Lower leg skin (tissue), 3 donors: Measurements from ENCODE around the gene DAP.
"Not testable (repeated sequence)": the region's sequence is repeated elsewhere in the genome, so short reads cannot be mapped to it uniquely, and the experiment has no call there.

Experiments
- POLR2A ChIP-seq, 2 donors: fragments of 450-650 bp; IDR thresholded peaks; one replicate each; pipeline ENCODE4 v1.6.1; 2016 to 2017; ENCODE audit warnings: antibody characterized with exemption in 2 of 2, mild to moderate bottlenecking in 1 of 2, moderate library complexity in 1 of 2
- TF ChIP-seq, protein P1 (sequence below), 3 donors: fragments of 450-650 bp; IDR thresholded peaks; one replicate each; pipeline ENCODE4 v1.5.1; 2016; ENCODE audit warnings: antibody characterized with exemption in 3 of 3, mild to moderate bottlenecking in 3 of 3, moderate library complexity in 2 of 3

DNA sequence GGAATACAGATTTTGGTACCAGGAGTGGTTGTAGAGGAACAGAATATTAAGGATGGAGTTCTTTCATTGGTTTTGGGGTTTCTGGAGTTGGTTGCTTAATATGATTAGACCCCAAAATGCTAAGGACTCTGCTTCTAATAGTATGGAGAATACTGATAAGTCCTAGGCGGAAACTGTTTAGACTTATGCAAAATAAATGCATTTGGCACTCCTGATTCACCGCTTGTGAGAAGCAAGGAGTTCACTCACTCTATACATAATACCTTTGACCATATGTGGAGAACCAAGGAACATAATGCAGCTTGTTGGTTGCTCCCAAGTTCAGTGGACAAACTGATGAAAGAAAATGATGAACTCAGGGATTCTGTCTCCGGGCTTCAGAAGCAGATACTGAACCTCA lies 44.2 kb downstream of the DAP start:
- TF ChIP-seq, protein P1, sequence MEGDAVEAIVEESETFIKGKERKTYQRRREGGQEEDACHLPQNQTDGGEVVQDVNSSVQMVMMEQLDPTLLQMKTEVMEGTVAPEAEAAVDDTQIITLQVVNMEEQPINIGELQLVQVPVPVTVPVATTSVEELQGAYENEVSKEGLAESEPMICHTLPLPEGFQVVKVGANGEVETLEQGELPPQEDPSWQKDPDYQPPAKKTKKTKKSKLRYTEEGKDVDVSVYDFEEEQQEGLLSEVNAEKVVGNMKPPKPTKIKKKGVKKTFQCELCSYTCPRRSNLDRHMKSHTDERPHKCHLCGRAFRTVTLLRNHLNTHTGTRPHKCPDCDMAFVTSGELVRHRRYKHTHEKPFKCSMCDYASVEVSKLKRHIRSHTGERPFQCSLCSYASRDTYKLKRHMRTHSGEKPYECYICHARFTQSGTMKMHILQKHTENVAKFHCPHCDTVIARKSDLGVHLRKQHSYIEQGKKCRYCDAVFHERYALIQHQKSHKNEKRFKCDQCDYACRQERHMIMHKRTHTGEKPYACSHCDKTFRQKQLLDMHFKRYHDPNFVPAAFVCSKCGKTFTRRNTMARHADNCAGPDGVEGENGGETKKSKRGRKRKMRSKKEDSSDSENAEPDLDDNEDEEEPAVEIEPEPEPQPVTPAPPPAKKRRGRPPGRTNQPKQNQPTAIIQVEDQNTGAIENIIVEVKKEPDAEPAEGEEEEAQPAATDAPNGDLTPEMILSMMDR (IDR thresholded peaks at IDR 0.05) = not testable (repeated sequence)
- TF ChIP-seq POLR2A (IDR thresholded peaks at IDR 0.05) = not testable (repeated sequence)
